Measurements from ENCODE around the gene METTL17.

Gene METTL17

GRCh38 chr14:21016413-21017190, 26.8 kb downstream of the METTL17 start:
- TF ChIP-seq GATA2 (IDR thresholded peaks at IDR 0.05; ENCODE audit: low read depth, low read length) (no peak), GATA3 (IDR thresholded peaks at IDR 0.05; ENCODE audit: low read depth, low read length) (no peak)

- TF ChIP-seq GATA2 (IDR thresholded peaks at IDR 0.05; ENCODE audit: low read depth, low read length) = no peak
- TF ChIP-seq GATA3 (IDR thresholded peaks at IDR 0.05; ENCODE audit: low read depth, low read length) = no peak
These were observed 27.9 kb downstream of the METTL17 start for GRCh38 chr14:21017528-21018245.

DNA sequence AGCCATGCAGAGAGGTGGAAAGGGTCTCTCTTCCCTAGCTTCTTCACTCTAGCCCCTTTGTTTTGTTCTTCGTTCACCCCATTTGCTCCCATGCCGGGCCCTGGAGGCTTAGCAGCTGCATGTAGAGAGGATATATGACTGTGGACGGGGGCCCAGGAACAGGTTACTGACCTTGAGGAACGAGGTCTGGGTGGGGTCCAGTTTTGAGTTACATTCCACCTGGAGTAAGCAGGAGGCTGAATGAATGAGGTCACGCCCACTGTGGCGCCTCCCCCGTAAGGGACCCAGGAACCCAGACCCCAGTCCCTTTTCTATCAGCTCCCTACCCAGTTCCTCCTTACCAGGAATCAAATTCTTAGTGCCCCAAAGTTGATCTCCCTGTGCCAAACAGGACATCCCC, 28.5 kb downstream of the METTL17 start:
- TF ChIP-seq GATA3 (IDR thresholded peaks at IDR 0.05; ENCODE audit: low read depth, low read length) = no peak
- no peak for TF ChIP-seq GATA2 (IDR thresholded peaks at IDR 0.05; ENCODE audit: low read depth, low read length)

GRCh38 chr14:21018781-21019180, 29.0 kb downstream of the METTL17 start:
- TF ChIP-seq GATA3 (IDR thresholded peaks at IDR 0.05; ENCODE audit: low read depth, low read length) (no peak), GATA2 (IDR thresholded peaks at IDR 0.05; ENCODE audit: low read depth, low read length) (no peak)

DNA sequence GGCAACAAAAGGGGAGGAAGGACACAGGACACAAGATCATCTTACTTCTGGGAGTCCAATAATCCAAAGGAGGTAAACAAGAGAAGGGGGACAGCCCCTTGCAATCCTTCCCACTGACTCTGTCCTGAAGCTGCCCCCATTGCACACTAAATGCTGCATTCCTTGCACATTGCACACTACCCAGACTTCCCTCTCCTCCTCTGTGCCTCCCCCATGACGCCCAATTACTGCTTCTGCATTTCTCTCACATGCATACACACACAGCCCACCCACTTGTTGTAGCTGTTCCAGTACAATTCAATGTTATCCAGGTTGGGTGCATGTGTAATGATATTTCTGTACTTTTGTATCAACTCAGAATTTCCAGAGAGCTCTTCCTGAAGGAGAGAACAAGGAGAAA, 29.6 kb downstream of the METTL17 start:
- TF ChIP-seq GATA3 (IDR thresholded peaks at IDR 0.05; ENCODE audit: low read depth, low read length) (no peak), GATA2 (IDR thresholded peaks at IDR 0.05; ENCODE audit: low read depth, low read length) (no peak)

DNA sequence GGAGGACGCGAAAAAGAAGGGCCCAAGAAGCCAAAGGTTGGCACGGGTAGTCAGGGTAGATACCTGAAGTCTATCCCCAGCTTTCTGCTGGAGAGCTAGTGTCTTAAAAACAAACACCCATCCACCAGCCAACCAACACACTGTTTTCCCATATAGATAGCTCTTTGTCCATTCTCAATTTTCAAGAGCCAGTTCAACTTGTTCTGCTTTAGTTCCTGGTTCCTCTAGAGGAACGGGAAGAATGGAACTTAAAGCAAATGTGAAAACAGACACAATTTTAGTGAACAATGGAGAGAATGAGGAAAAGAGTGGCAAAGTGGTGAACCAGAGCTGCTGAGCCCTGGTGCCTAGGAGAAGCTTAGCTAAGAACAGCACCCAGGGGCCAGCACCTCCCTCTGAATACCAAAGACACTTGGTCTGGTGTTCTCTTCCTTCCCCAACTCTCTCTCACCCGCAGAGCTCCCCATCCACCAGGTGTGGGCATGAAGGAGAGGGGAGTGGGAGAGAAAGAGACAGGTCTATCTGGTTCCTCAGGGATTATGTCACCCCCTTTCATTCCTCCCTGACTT, 31.3 kb downstream of the METTL17 start:
- TF ChIP-seq GATA3 (IDR thresholded peaks at IDR 0.05; ENCODE audit: low read depth, low read length) (no peak), GATA2 (IDR thresholded peaks at IDR 0.05; ENCODE audit: low read depth, low read length) (no peak)

GRCh38 chr14:21022686-21023085, 32.9 kb downstream of the METTL17 start:
- TF ChIP-seq GATA2 (IDR thresholded peaks at IDR 0.05; ENCODE audit: low read depth, low read length) (no peak), GATA3 (IDR thresholded peaks at IDR 0.05; ENCODE audit: low read depth, low read length) (no peak)

DNA sequence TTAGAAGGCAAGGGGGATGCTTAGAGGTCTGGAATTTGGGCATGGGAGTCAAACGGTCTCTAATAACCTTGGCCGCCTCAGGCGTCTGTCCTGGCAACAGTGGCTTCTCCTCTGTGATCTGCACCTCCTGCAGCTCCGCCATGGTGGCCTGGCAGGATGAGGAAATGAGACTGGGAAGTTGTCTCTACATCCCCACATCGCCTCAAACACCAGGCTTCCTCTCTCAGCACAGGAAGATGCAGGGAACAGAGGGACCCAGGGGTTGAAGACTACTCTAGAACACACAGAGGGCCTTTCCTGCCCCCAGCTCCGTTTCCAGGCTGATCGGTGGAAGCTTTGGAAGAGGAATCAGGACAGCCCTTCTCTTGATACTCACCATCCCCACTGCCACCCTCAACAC, 33.4 kb downstream of the METTL17 start:
- no peak for TF ChIP-seq GATA3 (IDR thresholded peaks at IDR 0.05; ENCODE audit: low read depth, low read length)
- TF ChIP-seq GATA2 (IDR thresholded peaks at IDR 0.05; ENCODE audit: low read depth, low read length) = no peak

- no peak for TF ChIP-seq GATA2 (IDR thresholded peaks at IDR 0.05; ENCODE audit: low read depth, low read length)
- TF ChIP-seq GATA3 (IDR thresholded peaks at IDR 0.05; ENCODE audit: low read depth, low read length) = no peak
These were observed 34.2 kb downstream of the METTL17 start for GRCh38 chr14:21023817-21024584.

DNA sequence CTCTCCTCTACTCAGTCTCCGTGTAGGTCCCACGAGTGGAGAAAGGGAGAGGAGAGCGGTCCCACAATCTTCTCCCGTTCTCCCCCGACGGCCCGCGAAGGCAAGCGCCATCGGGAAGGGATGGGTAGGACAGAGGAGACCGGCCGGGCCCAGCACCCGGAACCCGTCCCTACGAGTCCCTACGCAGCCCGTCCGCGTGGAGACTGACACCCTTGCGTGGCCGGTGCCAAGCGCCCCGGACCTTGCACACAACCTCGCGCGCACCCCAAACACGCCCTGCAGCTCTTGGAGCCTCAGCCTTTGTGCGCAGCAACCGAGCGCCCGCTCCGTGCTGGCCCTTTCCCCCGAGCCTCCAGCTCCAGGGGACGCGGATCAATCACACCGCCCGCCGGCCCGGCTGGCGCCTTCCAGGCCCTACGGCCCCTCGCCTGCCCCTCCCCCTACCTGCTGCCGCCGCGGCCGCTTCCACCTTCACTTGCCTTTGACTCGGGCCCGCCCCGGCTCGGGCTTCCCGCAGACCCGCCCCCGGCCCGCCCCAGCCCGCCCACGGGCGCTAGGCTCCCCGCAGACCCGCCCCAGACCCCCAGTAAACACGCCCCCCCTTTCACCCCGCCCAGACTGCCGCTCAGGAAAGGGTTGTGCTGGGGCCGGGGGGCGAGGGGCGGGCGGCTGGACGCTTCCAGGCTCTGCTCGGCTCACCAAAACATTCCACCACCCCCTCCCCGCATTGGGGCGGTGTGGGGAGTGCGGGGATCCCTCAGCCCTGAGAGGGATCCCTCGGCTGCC, 35.0 kb downstream of the METTL17 start, which contains the start of gene NDRG2:
Gene NDRG2, minus strand, starts transcription at position 477 of the 786 bp plus-strand sequence. CDS start 1,746 bp downstream, outside the sequence.
- TF ChIP-seq GATA3 (IDR thresholded peaks at IDR 0.05; ENCODE audit: low read depth, low read length) = no peak
- TF ChIP-seq GATA2 (IDR thresholded peaks at IDR 0.05; ENCODE audit: low read depth, low read length) = no peak

DNA sequence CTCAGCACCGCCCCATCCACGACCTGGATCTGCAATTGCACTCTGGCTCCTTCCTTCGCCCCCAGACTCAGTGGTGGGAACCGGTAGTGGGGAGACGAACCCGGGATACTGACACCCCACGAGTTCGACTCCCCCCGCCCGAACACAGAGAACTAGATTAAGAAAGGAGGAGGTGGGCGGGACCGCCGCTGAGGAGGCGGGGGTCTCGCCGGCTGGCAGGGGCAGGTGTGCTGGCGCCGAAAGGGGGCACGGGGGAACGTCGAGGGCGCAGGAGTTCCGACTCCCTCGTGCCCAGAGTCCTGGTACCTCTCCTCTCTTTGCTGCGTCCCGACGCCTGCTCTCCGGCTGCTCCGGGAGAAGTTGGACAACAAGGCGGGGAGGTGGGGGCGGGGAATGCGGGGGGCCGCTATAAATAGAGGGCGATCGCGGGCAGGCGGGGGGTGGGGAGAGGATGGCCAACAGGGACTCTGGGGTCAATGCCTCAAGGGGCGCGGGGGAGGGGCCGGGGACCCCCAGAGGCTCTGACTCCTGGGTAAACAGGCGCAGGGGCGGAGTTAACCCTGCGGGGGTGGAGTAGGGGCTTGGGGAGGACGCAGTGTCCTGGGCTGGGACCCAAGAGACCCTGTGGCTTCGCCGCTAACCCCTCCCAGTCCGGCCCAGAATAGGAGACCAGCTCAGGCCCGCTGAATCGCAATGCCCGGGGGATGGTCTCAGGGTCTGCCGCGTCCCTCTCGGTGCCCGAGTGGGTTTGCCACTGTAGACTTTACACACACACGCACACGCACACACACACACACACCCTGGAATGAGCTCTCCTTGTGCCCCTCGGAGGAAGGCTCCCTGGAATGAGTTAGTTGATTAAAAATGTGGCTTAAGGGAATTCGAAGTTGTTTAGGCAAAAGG, 35.8 kb downstream of the METTL17 start:
- TF ChIP-seq GATA2 (IDR thresholded peaks at IDR 0.05; ENCODE audit: low read depth, low read length) (no peak), GATA3 (IDR thresholded peaks at IDR 0.05; ENCODE audit: low read depth, low read length) (no peak)

DNA sequence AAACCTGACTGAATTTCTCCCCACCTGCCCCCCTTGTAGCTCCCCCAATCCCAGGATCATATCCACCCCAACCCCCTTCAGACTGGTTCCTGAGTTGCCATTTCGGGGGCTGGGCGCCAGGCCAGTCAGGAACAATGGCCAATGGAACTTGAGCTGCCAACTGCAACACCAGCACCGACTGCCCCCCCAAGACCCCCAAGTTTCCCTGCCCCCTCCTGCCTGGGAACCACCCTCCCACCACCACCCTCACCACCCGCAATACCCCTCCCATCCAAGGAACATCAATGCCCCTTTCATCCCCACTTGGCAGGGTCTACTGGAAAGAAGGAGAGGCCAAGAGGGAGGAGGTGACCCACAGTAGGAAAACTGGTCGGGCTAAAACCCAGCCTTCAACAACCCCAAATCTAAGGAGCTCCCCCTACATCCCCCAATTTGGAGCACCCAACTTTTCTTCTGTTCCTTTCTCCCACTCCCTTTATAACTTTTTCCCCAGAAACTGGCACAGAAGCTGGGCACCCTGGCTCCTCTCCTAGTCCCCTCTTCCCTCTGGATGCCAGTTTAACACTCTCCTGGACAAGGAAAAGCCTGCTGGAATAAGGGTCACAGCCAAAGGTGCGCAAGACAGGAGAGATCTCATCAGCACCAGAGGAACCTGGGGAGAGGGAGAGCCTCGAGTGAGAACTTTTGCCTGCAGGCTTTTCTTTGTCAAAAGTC, 36.7 kb downstream of the METTL17 start:
- TF ChIP-seq GATA3 (IDR thresholded peaks at IDR 0.05; ENCODE audit: low read depth, low read length) (no peak), GATA2 (IDR thresholded peaks at IDR 0.05; ENCODE audit: low read depth, low read length) (no peak)
